Stimulated activated CD4-positive, alpha-beta T cell treated with anti-CD3 and anti-CD28 coated beads, Interleukin-2, amount 100 ng/mL, for 24 hours (primary cell): ENCODE data around the gene CDK6.
"Not testable (repeated sequence)": the region's sequence is repeated elsewhere in the genome, so short reads cannot be mapped to it uniquely, and the experiment has no call there.

Source experiments
- DNase-seq, 2 donors: peaks; one replicate each; pipeline ENCODE4 v3.0.0-alpha.2; 2020

Gene CDK6

DNA sequence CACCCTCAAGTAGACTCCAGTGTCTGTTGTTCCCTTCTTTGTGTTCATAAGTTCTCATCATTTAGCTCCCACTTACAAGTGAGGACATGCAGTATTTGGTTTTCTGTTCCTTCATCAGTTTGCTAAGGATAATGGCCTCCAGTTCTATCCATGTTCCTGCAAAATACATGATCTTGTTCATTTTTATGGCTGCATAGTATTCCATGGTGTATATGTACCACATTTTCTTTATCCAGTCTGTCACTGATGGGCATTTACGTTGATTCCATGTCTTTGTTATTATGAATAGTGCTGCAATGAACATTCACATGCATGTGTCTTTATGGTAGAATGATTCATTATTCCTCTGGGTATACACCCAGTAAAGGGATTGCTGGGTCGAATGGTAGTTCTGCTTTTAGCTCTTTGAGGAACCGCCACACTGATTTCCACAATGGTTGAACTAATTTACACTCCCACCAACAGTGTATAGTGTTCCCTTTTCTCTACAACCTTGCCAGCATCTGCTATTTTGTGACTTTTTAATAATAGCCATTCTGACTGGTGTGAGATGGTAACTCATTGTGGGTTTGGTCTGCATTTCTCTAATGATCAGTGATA lies 79.0 kb downstream of the CDK6 start:
- not testable (repeated sequence) for DNase-seq

GRCh38 chr7:92755680-92756079 lies 80.7 kb downstream of the CDK6 start:
- DNase-seq: no peak

DNA sequence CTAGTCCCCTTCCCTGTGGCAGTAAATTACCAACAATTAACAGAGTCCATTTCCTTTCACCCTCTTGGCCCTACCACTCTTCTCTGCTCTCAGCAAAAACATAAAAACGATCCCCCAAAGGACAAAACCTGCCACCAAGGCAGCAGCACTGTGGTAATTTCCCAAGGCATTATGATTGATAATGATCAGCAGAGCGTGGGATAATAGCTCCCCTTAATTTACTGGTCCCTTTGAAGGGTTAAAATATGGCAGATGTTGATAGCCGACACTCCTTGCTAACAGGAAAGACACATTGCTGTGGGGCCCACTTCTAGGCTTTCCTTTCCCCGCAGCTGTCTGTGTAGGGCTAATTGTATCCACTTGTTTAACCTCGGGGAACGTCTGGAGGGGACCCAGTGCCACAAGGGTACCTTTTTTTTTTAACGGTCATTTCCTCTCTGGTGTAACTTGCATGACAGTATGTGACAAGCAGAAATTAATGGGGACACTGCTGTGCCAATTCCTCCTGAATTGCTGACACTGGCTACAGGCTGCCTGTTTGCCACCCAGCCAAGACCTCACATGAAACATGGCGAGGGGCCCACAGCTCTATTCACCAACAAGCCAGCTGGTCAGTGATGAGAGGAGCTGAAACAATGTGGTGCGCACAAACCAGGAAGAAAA lies 81.3 kb downstream of the CDK6 start:
- no peak for DNase-seq

DNA sequence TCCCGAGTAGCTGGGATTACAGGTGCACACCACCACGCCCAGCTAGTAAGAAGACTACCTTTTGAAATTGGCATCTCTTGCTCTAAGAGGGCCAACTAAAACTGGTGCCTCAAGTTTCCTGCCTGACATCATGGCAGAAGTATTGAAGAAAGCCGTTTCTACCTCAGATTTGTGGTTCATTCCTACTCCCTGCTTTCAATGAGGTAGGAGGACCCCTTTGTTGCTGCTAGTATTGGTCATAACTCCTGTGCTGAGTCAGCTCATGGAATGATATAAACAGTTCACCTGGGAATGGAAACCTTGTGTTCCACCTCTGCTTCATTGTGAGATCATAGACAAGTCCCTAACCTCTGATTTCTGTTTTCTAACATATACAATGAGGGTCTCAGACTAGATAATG lies 82.8 kb downstream of the CDK6 start:
- no peak for DNase-seq

DNA sequence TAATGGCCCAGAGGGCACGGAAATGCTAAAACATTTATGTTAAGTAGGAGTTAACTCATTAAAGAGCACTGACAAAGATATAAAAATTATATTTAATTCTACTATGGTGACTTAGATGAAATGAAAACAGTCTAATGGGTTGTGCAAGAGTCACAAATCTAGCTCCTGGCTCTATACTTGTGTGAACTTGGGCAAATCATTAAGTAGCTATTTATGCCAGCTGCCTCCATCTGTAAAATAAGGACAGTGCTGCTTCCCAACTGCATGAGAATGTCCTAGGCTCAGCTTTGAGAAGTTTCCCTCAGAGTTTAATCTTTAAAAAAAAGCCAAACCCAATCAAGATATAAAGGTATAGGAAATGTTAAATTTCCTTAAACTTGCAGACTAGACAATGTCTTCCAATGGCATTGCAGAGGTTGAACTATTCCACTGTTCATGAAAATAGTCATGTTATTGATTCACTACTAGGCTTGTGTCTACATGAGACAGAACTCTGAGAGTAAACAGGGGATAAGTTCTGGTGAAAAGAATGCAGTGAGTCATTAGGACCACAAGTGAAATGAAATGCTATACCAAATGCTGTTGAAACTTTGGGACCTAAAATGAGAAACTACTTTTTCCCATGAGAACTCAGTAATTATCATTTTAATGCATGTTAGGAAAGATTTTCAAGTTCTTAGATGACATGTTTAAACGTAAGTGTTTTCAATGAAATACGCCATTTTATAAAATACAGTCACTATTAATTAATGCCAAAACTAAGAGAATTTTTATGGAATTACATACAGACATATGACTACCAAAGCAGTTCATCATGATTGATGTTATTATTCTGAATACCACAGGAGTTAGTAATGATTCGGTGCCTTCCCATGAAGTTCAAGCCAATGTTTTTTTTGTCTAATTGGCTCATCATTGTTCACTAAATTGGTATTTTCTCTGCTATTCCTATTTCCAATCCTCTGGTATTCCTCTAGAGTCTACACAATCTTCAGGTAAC lies 84.2 kb downstream of the CDK6 start:
- no peak for DNase-seq

GRCh38 chr7:92750946-92751345 lies 85.4 kb downstream of the CDK6 start:
- no peak for DNase-seq

DNA sequence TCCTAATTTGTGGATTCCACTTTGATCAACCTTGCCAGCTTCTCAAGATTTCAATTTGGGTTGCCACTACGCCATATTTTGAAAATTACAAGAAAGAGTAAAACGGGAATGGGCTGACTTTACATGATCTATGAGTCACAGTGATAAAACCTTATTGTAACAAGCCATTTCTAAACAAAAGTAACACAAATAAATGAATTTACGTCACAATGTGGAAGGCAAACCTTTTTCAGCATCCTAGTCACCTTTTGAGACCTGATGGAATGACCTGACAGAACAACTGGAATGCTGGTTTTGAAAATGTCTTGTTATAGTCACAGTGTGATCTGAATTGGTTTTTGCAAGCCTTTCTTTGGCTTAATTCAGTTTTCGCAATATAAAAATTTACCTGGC lies 85.9 kb downstream of the CDK6 start:
- DNase-seq: no peak

DNA sequence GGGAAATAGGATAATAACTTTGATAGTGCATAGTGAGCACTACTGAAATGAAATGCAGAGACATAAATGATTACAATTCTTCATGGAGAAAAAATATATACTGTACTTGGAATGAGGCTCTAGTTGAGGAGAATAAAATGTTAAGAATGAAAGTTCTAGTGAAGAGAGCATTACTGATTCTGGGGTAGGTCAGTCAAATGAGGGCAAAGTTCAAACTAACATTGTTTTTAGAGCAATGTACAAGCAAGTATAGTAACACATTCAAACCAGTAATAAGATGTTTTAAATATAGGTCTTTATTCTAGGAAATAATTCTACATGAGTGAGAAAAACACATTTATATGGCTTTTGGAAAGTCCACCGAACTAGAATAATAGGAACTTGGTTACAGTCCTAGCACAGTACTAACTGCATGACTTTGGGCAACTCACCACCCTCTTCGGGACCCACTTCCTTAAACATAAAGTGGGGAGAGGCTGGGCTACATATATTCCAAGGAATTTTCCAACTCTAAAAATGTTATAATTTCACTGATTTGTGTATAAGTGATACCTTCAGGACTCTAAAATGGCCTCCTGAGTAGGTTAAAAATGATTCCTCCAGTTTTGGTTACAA lies 86.4 kb downstream of the CDK6 start:
- DNase-seq: no peak

DNA sequence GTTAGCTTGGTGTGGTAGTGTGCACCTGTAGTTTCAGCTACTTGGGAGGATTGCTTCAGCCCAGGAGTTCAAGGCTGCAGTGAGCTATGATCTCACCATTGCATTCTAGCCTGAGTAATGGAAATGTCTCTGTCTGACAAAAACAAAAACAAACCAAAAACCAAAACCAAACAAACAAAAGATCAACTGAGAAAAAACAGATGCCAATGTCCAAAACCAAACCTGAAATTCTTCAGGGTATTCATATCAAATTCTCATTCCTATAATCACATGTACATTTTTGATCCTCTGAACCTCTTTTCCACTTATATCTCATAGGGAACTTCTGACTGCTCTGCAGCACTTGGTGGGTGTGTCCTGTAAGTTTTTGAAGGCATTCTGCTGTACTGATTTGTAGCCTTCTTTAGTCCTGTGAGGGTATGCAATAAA lies 87.0 kb downstream of the CDK6 start:
- DNase-seq: no peak

DNA sequence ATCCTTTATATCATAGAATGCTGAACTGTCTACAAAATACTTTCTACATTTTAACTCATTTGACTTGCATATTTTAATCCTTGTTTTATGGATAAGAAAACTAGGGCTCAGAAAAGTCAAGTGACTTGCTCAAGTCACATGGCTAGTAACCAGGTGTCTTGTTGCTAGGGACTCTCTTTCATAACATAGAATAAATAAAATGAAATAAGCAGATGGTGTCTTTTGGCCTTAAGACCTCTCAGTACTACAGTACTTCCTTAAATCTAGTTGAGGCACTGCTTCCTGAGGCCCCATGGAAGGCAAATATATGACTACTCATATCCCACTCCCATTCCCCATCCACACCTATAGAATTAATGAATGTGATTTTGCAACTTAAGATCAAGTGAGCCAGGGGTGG lies 87.9 kb downstream of the CDK6 start:
- no peak for DNase-seq

GRCh38 chr7:92747041-92747835 lies 89.1 kb downstream of the CDK6 start:
- no peak for DNase-seq

DNA sequence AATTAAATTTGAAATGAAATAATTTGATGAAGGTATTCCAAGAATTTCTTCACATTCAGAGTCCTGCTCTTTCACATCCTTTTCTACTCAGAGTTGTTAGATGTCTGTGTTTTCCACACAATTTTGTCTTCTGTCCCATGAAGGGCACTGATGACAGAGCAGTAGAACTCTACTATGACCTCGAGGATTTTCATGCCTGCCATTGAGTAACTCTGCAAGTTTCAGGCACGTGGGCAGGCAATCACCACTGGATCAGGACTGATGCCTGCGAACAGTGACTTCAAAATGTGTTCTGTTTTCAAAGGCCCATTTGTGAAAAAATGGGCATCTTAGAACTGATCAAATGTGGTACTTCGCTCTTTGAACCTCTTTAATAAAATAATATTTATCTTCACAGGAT lies 91.1 kb downstream of the CDK6 start:
- DNase-seq: no peak

- not testable (repeated sequence) for DNase-seq
Observed at GRCh38 chr7:92744180-92744579, 92.2 kb downstream of the CDK6 start.

DNA sequence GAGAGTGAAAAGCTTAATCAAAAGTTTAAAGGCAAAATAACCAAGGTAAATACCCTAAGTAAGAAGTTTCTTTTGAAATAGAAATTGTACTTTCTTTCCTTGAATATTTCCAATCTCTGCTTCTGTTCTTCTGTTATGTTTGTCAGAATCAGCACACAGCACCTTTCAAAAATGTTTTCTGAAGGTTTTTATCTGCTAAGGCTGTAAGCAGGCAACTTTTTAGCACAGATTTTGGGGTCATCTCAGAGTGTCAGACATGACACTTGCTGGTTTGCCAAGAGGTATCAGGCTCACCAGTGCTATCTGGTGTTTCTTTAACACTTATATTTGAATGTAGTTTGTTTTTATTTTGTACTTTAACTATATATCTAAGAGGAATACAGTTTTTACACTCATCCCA lies 94.2 kb downstream of the CDK6 start:
- no peak for DNase-seq

DNA sequence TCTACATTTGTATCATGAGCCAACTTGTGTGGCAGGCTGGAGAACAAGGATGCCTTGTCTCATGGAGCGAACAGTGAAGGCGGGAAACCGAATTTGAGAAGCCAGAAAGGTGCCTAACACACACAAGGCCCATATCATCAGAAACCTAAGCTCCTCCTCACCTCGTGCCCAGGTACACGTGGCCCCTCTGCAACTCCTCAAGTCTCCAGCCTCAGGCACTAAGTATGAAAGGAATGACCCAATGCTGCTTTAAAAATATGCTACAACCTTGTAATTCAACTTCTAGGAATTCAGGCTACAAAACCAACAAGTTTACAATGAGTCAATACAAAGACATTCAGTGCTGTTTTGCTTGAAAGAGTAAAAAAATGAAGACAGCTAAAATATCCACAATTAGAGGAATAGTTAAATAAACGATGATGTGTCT lies 95.7 kb downstream of the CDK6 start:
- no peak for DNase-seq

GRCh38 chr7:92740134-92740533 lies 96.2 kb downstream of the CDK6 start:
- no peak for DNase-seq

GRCh38 chr7:92739091-92739490 lies 97.3 kb downstream of the CDK6 start:
- DNase-seq: no peak

DNA sequence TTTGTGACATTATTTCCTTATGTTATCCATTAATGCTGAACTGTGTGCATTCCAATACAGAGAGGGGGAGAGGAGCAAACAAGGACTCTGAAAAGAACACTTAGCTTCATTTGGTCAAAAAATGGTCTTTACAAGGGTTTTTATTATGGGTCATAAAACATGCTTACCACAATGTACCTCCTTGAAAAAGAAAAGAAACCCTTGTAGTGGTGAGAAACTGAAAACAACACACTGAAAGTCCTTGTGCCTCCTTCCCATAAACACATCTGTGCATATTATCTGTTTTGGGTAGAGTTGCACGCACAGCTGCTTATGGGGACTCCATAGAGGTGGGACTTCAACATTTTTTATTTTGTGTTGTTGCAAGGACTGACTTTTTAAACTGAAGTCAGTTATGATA lies 98.7 kb downstream of the CDK6 start:
- no peak for DNase-seq

DNA sequence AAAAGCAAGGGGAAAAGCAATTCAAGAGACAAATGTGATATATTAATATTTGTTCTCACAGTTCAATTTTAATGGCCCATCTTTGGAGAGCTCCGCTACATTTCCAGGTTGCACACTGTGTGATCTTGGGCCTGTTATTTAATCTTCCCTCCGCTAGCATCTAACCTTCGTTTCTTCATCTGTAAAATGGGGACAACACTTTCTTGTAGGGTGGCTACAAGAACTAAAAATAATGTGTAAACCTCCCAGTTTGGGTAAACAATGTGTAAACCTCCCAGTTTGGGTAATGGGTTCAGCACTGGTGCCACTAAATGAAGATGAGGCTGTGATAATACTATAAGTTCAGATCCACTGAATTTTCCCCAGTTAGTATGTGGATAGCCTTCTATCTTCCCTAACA lies 99.5 kb downstream of the CDK6 start:
- DNase-seq: no peak

DNA sequence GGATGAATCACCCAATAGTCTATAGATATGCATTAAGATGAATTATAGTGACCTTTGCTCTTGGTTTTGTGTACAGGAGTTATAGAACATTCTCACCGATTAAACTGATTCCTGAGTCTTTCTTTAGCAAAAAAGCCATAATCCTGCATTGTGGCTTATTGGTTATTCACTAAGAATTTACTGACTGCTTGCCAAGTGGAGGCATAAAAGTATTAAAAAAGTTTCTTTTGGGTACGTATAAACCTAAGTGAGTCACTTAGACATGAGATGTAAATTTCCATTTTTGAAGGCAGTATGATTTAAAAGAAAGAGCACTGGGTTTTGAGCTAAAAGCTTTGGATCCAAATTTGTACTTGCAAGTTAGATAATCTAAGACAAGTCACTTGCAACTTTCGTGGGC lies 100.7 kb downstream of the CDK6 start:
- DNase-seq: no peak

- no peak for DNase-seq
Observed at GRCh38 chr7:92732316-92733036, 103.9 kb downstream of the CDK6 start.
